GM18517 (cell line): ENCODE measurements around the gene NTM.

Experiments used
- ATAC-seq: cut with Tn5 transposase; IDR thresholded peaks from one replicate; pipeline ENCODE4 v1.9.1; 2021; ENCODE audit warnings: mild to moderate bottlenecking, moderate library complexity; ENCODE audit not compliant: unreplicated experiment

The NTM gene

DNA sequence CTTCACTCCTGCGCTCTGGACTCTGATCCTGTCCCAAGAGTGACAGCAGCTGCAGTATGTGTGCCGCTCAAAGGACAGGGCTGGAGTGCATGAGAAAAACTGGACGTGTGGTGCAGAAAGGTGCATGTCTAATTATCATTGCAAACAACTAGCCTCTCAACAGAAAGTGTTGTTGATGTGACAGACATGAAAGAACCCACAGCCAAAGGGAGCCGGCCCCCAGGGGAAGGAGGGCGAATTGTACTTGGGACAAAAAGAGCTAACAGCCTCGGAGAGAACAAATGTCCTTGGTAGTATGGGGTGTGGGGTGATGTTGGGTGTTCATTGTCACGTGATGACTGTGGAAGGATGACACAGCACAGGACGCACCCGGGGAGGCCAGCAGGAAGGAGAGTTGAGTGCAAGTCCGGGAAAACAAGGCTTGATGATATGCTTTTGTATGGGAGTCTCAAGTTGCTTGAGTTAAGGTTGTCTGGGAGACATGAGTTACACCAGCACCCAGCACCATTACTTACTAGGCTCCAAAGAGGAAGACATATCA is 325.5 kb downstream of the NTM start:
- no peak for ATAC-seq

DNA sequence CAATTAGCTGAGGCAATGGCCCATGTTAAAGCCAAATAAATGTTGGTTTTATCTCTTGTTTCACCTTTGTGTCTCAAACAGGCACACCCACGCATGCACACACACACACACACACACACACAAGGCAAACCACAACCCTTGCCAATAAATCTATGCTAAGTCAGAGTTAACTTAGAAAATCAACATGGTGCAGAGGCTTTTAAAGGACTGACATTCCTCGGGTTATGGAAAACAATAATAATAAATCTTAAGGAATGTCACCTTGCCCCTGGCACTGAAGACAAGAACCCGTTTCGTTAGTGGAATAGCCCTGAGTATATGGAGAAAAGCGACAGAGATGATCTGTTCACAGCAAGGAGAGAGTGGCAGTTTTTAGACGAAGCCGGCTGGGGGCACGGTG is 326.3 kb downstream of the NTM start:
- no peak for ATAC-seq

DNA sequence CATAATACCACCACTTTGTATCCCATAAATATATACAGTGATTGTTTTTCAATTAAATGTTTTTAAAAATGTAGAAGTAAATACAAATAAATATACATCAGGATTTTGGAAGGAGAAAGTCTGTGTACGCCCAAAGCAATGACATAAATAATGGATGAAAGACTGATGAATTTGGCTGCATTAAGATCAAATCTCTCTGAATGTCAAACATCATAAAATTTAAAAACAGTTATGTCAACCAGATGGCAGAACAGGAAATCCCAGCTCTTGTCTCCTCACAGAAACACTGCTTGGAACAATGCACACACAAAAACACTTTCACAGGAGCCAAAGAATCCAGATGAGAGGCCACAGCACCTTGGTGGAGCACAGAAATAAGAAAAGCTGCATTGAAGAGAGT is 332.9 kb downstream of the NTM start:
- ATAC-seq = no peak

DNA sequence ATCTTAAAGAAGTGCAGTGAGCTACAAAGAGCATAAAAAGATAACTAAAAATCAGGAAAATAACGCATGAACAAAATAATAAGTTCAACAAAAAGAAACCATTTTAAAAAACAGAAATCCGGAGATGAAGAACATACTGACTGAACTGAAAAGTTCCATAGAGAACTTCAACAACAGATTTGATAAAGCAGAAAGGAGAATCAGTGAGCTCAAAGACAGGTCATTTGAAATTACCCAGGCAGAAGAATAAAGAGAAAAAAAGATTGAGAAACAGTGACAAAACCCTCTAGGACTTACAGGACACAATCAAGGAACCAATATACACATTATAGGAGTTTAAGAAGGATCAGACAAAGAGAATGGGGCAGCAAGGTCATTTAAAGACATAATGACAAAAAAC is 334.3 kb downstream of the NTM start:
- no peak for ATAC-seq

DNA sequence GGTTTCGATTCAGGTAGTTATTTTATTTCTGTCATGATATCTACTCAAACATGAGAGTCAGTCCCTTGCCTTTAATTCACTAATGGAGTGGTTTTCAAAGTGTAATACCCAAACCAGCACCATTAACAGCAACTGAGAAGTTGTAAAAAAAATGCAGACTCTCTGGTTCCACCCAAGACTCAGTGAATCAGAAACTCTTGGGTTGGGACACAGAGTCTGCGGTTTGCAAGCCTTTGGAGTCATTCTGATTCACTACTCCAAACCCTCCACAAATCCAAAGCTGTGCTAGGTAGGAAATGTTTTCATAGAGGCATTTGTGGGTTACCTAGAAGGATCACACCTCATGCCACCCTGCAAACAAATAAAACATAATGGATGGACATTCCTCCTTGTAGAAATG is 340.1 kb downstream of the NTM start:
- ATAC-seq = no peak

DNA sequence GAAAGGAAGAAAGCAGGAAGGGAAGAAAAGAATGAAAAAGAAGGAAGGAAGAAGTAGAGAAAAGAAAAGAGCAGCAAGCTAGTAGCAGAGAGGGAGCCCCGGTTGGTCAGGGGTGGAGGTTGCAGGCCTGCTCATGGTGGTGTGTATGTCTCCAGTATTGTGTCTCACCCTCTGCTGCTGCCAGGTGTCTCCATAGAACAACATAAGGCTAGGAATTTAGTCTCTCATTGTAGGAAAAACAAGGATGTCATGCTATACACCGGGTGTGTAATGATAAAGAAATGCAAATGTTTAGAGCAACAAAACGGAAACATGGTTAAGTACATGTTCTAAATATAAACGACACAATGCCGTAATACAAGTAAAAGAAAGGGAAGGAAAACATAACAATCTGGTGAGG is 342.5 kb downstream of the NTM start:
- no peak for ATAC-seq

DNA sequence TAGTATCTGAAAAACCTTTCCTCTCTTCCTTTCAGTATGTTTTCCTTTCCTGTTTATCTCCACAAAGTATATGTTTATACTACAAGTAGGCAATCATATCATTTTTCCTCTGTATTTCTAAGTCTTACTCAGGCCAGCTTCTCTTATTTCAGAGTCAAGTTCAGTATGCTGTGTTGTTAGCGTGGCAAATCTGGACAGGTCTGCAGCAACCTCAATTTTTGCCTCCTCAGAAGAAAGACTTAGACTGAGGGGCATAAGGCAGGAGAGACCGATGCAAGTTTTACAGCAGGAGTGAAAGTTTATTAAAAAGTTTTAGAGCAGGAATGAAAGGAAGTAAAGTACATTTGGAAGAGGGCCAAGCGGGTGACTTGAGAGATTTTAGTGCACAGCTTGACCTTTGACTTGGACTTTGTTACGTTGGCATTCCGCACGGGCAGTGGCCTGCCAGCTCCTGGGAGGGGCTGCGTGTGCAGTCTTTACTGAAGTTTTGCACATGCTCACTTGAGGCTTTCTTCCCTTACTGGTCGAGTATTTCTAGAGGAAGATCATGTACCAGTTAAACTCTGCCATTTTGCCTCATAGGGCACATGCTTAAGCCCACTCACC is 343.2 kb downstream of the NTM start:
- ATAC-seq = no peak

DNA sequence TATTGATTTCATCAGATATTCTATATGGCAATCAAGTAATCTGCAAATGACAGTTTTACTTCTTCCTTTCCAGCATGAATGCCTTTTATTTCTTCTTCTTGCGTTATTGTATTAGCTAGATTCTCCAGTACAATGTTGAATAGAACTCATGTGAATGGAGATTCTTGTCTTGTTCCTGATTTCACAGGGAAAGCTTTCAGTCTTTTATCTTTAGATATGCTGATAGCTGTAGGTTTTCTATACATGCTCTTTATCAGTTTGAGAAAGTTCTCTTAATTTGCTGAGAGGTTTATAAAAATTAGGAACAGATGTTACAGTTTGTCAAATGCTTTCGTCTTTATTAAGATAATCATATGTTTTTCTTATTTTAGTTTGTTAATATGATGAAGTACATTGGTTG is 347.2 kb downstream of the NTM start:
- no peak for ATAC-seq

DNA sequence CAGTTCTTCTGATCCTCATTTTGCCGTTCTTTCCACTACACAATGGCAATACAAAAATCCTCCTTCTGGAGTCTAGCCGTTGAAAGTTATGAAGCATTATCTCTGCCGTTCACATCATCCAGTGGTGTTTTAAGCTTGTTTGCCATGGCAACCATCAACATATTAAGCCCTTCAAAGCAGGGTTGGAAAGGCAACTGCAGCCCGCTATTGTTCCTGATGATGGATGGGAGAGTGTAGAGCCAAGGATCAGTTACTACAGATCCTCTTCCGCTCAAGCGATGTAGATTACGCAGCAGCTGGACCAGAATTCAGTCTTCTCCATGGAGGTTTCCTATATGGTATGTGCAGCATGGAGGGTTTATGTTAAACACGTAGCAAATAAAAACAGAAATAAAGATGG is 352.7 kb downstream of the NTM start:
- ATAC-seq = no peak

DNA sequence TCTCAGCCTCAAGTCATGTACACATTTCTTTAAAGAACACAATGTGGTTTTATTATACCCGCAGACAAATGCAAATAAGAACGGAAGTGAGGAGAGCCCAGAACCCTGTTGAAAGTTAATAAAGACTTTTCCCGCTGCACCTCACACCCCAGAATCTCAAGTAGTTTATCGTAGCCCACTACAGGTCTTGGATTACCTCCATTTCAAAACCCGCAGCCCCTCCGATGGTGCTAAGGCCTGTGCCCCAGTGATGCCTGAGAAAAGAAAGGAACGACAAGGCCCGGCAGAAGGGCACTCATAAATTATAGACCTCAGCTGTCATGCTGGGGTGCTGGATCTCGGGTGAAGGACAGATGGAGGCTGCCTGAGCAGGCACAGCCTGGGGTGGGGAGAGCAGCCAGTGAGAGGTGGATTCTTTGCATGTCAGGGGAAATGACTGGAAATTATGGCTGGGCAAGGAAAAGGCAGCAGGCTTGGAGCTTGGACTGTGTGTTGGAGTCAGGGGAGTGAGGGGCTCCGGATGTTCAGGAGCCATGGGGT is 354.1 kb downstream of the NTM start:
- no peak for ATAC-seq

DNA sequence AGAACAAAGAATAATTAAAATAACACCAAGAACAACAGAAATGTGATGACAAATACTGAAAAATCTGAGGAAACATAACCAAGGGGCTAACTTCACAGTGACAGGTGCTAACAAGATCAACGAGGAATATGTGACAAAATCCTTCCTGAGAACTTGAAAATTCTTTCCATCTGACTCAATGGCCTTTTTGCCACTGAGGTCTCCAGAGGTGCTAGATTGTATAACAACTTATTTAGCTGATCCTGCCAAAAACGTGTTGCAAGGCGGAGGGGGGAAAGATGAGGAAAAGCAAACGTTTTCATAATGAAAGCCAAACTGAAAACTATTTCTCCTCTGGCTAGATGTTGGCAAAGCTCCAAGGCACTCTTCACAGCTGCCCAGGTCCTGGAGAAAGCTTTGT is 364.5 kb downstream of the NTM start:
- ATAC-seq = no peak

DNA sequence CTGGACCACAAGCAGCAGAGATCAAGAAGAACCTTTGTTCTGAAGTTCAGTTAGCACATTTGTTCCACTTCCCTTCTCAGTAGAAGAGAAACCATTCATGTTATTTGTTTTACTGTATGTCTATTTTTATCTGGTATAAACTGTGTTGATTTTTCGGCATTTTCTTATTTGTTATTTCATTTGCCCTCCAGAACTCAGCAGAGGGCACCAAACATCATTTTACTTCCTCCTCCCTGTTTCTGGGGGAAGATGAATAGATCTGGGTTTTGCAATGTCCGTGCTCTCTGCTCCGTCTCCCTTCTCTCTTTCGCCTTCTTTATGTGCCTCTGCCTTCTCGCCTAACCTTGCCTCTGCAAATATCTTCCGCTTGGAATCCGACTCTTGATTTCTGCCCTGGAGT is 366.9 kb downstream of the NTM start:
- no peak for ATAC-seq

DNA sequence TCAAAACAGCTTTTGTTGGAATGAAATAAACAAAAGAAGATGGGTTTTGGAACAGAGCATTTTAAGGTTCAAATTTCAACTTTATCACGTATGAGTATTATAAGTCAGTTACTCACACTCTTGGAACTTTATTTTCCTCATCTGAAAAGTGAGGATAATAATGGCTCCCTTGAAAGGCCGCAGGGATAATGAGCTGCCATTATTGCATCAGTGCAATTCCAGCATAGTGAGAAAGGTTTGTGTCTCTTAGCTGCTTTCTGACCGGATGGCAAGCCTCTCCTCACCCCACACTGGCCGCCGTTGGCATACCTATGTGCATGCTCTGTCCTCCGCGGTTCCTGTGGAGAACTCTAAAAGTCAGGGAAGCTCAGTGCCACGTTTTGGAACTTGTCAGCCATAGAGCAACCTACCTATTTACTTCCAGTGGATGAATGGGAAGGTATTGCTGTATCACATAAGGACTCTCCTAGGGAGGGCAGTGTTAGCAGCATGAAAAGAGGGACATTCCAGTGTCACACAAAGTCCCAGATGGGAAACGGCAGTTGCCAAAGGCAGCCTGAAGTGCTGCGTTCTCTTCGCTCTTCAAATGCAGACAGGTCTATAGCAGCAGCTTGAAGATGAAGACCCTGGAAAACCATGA is 368.9 kb downstream of the NTM start:
- ATAC-seq = no peak

DNA sequence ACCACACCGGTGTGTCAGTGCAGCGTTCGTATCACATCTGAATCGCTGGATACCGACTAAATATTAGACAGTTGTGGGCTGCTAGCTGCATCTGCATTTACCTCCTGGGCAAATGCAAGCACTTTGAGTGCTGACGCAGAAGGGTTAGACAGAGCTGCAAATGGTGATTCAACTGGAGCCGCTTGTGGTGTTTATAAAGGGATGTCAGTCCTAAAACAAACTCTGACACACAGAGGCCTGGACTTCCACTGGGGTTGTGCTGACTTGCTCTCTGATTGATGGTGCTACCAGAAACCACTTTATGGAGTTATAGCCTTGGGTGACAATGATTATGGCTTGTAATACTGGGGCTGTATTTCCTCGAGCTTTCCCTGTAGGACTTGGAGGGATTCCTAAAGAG is 374.4 kb downstream of the NTM start:
- no peak for ATAC-seq

DNA sequence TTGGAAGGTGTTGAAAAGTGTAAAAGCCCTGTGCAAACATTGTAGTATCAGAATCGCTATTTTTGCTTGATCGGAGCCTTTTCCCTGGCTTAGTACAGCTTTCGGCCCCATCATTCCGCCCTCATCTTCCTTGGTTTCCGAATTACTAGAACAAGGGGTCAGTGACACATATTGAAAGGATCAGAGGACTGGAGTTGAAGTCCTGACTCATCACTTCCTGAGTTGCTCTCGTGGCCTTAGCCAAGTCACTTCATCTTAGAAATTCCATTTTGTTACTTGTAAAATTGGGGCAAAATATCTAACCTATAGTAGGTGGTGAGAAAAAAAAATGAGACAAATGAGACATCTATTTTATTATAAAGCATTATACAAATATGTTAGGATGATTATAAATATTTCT is 375.0 kb downstream of the NTM start:
- no peak for ATAC-seq

DNA sequence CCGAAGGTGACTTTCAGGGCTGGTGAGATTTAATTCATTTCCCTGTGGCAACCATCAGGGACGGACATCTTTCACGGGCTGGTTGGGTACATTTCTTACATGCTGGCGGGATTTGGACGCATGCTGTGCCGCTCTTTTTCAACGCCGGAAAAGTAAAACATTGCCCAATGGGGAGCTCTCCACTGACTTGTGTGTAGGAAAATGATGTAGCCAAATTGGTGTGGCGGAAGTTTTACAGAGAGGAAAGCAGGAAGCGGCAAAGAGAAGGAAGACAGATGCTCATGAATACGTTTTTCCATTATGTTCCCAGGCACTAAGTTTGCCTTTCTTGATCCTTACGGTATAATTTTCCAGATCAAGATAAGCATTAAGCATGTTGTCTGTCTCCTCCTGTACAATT is 375.8 kb downstream of the NTM start:
- ATAC-seq = no peak

DNA sequence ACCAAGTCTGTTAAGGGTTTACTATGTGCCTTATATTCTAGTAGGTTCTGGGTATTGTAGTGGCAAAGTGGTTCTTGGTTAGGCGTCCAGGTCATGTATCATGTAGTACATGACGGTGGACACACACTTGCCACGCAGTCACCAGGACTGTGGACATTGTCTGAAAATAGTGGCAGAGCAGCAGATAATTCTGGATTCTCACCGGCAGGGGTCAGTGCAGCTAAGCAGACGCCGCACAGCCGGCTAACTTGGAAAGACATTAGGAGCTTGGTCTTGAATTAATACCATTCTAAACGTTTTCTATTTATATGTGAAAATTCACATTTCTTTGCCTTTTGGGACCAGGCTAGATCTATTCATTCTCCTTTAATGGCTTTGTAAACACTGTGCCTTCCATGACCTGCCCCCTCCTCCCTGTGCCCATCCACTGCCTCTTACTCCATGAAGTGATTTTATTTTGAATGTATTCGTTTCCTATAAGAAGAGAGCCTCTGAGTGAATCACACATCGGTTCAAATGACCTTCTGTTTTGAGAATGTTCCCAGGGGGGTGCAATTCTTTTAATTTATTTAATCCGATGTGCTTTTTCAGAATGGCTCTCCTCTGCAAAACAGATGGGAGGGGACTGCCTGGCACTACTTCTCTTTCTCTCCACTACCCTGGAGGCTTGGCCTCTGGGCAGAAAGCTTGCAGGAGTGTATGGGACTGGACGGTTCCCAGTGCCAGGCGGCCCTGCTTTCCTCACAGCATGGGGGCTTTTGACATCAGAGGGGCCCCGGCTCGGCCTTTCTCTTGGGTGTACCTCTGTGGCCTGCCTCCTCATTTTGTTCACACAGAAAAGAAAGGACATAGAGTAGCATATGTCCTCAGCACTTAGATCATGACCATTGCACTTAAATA is 378.0 kb downstream of the NTM start:
- ATAC-seq = peak; percentile 80

DNA sequence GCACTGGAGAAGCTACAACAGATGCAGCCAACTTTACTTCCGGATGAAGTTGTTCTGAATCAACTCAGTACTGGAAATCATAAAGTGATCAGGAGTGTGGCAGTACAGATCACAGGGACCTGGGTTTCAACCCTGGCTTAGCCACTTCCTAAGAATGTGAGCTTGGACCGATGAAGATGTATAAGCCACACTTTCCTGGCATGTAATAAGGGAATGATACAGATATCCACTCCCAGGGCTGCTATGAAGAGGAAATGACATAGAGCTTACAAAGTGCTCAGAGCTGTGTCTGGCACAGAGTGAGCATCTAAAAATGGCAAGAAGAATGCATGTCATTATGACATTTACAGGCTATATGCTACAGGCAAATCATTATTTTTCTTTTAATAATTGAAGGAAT is 378.7 kb downstream of the NTM start:
- no peak for ATAC-seq

DNA sequence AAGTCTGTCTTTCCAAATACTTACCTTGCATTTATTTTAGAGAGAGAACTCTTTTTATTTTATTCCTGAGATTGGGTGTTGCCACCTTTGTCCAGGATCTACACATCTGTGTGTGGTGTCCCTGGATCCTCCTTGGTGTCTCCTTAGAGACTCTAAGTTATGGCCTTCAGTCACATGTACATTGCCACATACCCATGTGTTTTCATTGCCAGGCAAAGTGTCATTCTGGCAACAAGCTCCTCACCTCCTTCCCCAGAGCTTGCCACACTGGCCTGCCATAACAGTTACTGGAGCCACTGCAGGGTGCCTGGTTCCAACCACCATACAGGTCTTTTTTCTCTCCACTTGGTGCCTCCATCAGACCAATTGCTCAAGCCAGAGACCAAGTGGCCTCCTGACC is 379.7 kb downstream of the NTM start:
- no peak for ATAC-seq

DNA sequence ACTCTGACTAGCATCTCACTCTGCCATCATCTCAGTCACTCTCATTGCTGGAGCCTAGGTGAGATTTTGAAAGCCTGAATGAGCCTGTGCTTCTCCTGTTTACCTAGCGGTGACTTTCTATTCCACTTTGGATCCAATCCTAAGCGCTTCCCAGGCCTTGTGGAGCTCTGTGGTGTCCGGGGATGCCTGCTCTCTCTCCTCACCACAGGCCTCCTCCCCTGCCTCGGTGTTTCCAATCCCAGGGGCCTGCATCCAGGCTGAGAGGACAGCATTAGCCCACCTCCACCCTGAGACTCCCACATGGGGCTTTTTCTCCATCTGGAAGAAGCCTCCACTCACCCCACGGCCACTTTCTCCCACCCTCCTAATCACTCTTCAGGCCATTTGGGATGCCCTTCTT is 380.3 kb downstream of the NTM start:
- no peak for ATAC-seq

DNA sequence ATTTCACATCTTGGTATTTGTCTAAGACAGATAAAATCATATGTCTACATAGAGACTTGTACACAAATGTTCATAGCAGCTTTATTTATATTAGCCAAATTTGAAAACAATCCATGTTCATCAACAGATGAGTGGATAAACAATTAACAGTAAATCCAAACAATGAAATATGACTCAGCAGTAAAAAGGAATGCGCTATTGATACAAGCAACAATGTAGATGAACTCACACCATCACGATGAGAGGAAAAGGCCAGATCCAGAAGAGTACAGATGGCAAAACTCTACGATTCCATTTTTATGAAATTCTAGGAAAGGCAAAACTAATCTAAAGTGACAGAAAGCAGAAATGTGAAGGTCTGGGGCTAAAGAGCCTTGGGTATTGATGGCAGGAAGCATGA is 384.3 kb downstream of the NTM start:
- ATAC-seq = no peak
